Naive thymus-derived CD8-positive, alpha-beta T cell (primary cell): ENCODE results near the gene ZNF593OS. TPM values are rescaled to one million over a fixed set of nuclear protein-coding genes. Genes with fewer than 3 reads are reported as not detected.
A peak's percentile ranks its signal among the peaks of the same experiment; 100 is the strongest.

Experiments used
- ATAC-seq, 2 donors: fragments of 150-1000 bp; cut with Tn5 transposase in 1 of 2; sonication (Bioruptor Pico), chemical (Tn5 transposase) in 1 of 2; 1 replicate in 1 of 2; 2 replicates in 1 of 2; pipeline ENCODE4 v1.10.0; 2021; ENCODE audit warnings: mild to moderate bottlenecking in 2 of 2, moderate library complexity in 2 of 2
- POLR2A ChIA-PET: fragments of 350-600 bp; sonication (Branson Sonifier 250); formaldehyde crosslinking; loops from one replicate; lab custom pipeline; 2021; ENCODE audit warnings: antibody characterized with exemption; lab: Charles Lee
- DNase-seq, 10 donors: peaks; one replicate each; pipeline versions ENCODE4 v3.0.0 to v3.0.0-alpha.2; 2020 to 2022
- H3K27ac Mint-ChIP-seq, 10 donors: one replicate each; pipeline ENCODE4 v1.8.0; 2020 to 2022; ENCODE audit warnings: mild to moderate bottlenecking in 10 of 10, mixed read lengths in 10 of 10, moderate library complexity in 4 of 10, inconsistent platforms in 1 of 10
- H3K27me3 Mint-ChIP-seq, 5 donors: one replicate each; pipeline ENCODE4 v1.8.0; 2021 to 2022; ENCODE audit warnings: mixed read lengths in 5 of 5
- H3K36me3 Mint-ChIP-seq, 3 donors: one replicate each; pipeline ENCODE4 v1.8.0; 2020 to 2022; ENCODE audit warnings: mixed read lengths in 3 of 3, mild to moderate bottlenecking in 2 of 3, inconsistent platforms in 1 of 3
- H3K4me1 Mint-ChIP-seq, 4 donors: one replicate each; pipeline ENCODE4 v1.8.0; 2021 to 2022; ENCODE audit warnings: mixed read lengths in 4 of 4
- H3K4me3 Mint-ChIP-seq, 10 donors: one replicate each; pipeline ENCODE4 v1.8.0; 2020 to 2022; ENCODE audit warnings: mild to moderate bottlenecking in 10 of 10, mixed read lengths in 10 of 10, moderate library complexity in 6 of 10, inconsistent platforms in 1 of 10
- H3K9me3 Mint-ChIP-seq, 9 donors: one replicate each; pipeline ENCODE4 v1.8.0; 2020 to 2022; ENCODE audit warnings: mixed read lengths in 9 of 9, mild to moderate bottlenecking in 3 of 9, inconsistent platforms in 1 of 9, moderate library complexity in 1 of 9
- polyA plus RNA-seq, 3 donors: library from polyadenylated mRNA; unstranded; fragments of 300-500 nt; fragmentation: Illumina TruSeq; gene quantifications; one replicate each; pipeline ENCODE4 v1.2.3, GENCODE V29; 2021
- total RNA-seq, 8 experiments: library from RNA in 2 of 8; stranded (reverse) in 2 of 8; gene quantifications; one replicate each; pipeline ENCODE4 v1.2.3 and lab custom pipeline; 2021 to 2026

ZNF593OS gene
- total RNA-seq (not detected), polyA plus RNA-seq (1 to 10 TPM in 1 of 3 donors, under 1 TPM in 2; 0.25 to 2.1 (median 0.51) TPM), total RNA-seq (lab: John Stamatoyannopoulos, UW) (0 to 0.08 (median 0) reads per million in 6 experiments)

DNA sequence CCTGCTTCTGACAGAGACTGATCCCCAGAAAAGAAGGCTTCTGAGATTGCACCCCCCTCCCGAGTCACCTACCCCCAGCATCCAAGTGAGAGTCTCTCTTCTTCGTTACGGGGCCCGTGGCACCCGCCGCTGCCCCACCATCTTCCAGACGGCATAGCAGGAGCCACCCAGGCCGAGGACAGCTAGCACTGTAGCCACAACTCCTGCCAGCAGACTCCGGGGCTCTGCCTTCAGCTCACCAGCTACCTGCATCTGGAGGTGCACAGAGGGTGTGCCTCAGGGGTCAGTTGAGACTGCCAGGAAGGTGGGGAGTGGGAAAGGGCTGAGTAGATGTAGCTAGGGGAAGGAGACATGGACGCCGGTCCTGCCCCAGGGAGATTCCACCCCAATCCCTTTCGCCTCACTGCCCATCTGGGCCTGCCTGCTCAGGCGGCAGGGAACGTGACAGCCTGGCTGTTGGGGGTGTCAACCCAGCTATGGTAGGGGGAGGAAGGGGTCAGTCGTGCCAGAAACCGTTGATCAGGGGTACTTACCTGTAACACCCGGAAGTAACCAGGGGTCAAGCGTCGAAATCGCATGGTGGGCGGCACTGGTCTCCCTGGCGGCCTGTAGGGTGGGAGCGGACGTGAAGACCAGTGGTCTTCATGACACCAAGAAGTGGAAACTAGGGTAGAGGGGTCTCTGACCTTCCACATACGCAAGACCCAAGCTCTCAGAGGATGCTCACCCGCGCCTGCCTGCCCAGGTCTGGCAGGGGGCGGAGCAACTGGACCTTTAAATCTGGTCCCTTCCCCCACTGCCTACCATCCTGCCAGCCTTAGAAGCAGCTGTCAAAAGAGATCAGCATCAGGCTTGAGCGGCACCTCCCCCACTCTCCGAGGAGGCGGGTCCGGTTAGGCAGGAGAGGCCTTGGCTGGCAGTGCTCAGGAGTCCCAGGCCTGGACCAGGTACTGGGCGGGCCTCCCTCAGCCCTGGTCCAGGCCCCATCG is at the start of gene ZNF593OS:
ZNF593OS (minus strand) TSS at position 749 of the 989 bp plus-strand sequence; CDS start at position 578, 171 bp downstream.
- Mint-ChIP-seq H3K27ac (peak within 1 kb of the TSS in 7 of 10 donors; percentile 16 to 91 (median 50)), H3K4me1 (peaks cover 6 to 15% (median 12%) of the 10 kb centered on the region in 4 donors), H3K36me3 (peaks cover 0 to 3% (median 0%) of the 10 kb centered on the region in 3 donors), H3K27me3 (no peaks in the 10 kb centered on the region), H3K9me3 (no peaks in the 10 kb centered on the region), H3K4me3 (peak within 1 kb of the TSS; percentile 81 to 91 (median 87))
- ATAC-seq (no peak), DNase-seq (no peak)
- POLR2A ChIA-PET, result interaction anchor here (1.2 kb wide), 1 partner anchor 62 kb away, joined by 4 read pairs; no protein-coding TSS in a partner anchor

- ATAC-seq, result no peak
- Mint-ChIP-seq H3K36me3 (no peaks in the 10 kb centered on the region), H3K9me3 (no peaks in the 10 kb centered on the region), H3K27me3 (peaks cover 2 to 13% (median 9%) of the 10 kb centered on the region in 5 donors), H3K27ac (peak overlapping the region in 1 of 10 donors; percentile 44), H3K4me3 (no peak overlapping the region), H3K4me1 (peaks cover 6 to 15% (median 11%) of the 10 kb centered on the region in 4 donors)
- no peak for DNase-seq
- POLR2A ChIA-PET, result no interaction called here
Measured at GRCh38 chr1:26221094-26221493, 49.5 kb upstream of the ZNF593OS start.

DNA sequence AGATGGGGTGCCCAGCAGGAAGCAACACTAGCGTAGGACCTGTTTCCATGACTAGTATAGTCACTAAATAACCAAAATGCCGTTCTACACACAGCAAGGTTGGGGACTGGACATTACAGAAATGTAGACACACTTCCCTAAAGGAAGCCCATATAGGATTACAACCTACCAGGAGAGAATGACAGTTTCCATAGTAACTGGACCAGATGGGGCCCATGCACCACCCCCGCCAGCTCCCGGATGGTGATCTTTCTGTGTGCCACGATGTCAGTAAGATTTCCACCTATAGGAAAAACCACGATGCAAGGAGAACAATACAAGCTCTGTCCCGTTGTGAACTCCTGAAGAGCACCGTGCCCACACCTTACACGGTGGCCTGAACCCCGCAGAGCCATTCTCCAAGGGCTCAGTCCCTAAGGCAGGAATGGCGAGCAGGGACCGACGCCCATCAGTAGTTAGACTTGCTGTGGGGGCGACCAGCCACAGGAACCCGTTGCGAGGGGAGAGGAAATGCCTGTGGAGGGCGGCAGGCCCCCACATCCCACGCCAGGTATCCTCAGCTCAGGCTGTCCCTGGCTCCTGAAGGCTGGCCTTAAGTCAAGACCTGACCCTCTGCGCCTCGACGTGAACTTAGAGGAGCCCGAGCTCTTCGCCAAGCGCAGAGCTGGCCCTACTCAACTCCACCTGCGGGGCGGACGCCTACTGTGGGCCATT is 48.7 kb upstream of the ZNF593OS start:
- Mint-ChIP-seq H3K27me3 (peaks cover 0 to 7% (median 1%) of the 10 kb centered on the region in 5 donors), H3K27ac (no peak overlapping the region), H3K4me1 (peaks cover 0 to 8% (median 3%) of the 10 kb centered on the region in 4 donors), H3K36me3 (no peaks in the 10 kb centered on the region), H3K9me3 (no peaks in the 10 kb centered on the region), H3K4me3 (no peak overlapping the region)
- POLR2A ChIA-PET, result no interaction called here
- DNase-seq (no peak), ATAC-seq (no peak)

DNA sequence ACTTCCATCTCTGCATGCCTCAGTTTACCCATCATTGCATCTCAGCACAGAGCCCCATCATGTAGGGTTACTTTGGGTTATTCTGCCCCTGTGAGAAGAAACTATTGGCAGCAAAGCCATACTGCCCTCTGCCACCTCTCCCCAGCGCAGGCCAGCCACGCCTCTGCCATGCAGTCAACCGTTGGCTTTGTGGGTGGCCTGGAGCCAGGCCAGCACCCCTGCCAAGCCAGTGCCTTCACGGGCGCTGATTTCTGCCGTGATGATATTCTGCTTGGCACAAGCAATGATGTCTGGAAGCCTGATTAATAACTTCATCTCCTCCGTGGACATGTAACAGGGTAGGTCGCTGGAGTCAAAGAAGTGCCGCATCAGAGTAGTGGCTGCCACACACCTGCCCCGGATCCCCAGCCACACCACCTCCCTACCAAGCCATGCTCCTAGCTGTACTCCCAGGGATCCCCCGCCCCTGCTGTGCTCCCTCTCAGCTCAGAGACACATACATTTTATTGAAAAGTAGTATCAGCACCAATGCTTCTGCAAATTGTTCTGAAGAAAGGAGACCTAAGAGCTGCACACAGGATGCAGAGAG is 47.4 kb upstream of the ZNF593OS start:
- H3K4me3 Mint-ChIP-seq, result no peak overlapping the region
- no peak overlapping the region for H3K27ac Mint-ChIP-seq
- no peak for DNase-seq
- no peak for ATAC-seq
- H3K9me3 Mint-ChIP-seq, result no peaks in the 10 kb centered on the region
- peaks cover 0 to 7% (median 0%) of the 10 kb centered on the region in 5 donors for H3K27me3 Mint-ChIP-seq
- no peaks in the 10 kb centered on the region for H3K4me1 Mint-ChIP-seq
- H3K36me3 Mint-ChIP-seq, result no peaks in the 10 kb centered on the region
- POLR2A ChIA-PET, result no interaction called here

GRCh38 chr1:26215246-26215645 is 43.6 kb upstream of the ZNF593OS start:
- Mint-ChIP-seq H3K4me1 (no peaks in the 10 kb centered on the region), H3K27ac (no peak overlapping the region), H3K4me3 (no peak overlapping the region), H3K36me3 (no peaks in the 10 kb centered on the region), H3K9me3 (no peaks in the 10 kb centered on the region), H3K27me3 (peaks cover 0 to 4% (median 0%) of the 10 kb centered on the region in 5 donors)
- ATAC-seq (no peak), DNase-seq (no peak)
- POLR2A ChIA-PET, result no interaction called here

- no peak for DNase-seq
- H3K9me3 Mint-ChIP-seq, result no peaks in the 10 kb centered on the region
- no peak overlapping the region for H3K27ac Mint-ChIP-seq
- H3K4me1 Mint-ChIP-seq, result no peaks in the 10 kb centered on the region
- H3K36me3 Mint-ChIP-seq, result no peaks in the 10 kb centered on the region
- H3K27me3 Mint-ChIP-seq, result no peaks in the 10 kb centered on the region
- no peak for ATAC-seq
- no peak overlapping the region for H3K4me3 Mint-ChIP-seq
- POLR2A ChIA-PET, result interaction anchor here (0.6 to 0.8 kb wide), 4 partner anchors 19 to 782 kb away, joined by 3 to 5 read pairs (median 3); no protein-coding TSS in a partner anchor
Measured at GRCh38 chr1:26213335-26213905, 41.8 kb upstream of the ZNF593OS start.

- no peaks in the 10 kb centered on the region for H3K27me3 Mint-ChIP-seq
- no peaks in the 10 kb centered on the region for H3K9me3 Mint-ChIP-seq
- DNase-seq (no peak), ATAC-seq (no peak)
- no peak overlapping the region for H3K4me3 Mint-ChIP-seq
- H3K36me3 Mint-ChIP-seq, result no peaks in the 10 kb centered on the region
- POLR2A ChIA-PET, result interaction anchor here (0.6 to 0.8 kb wide), 2 partner anchors 20 to 21 kb away, joined by 3 to 5 read pairs; no protein-coding TSS in a partner anchor
- H3K4me1 Mint-ChIP-seq, result no peaks in the 10 kb centered on the region
- H3K27ac Mint-ChIP-seq, result no peak overlapping the region
Measured at GRCh38 chr1:26212726-26213125, 41.1 kb upstream of the ZNF593OS start.

- H3K4me3 Mint-ChIP-seq, result no peak overlapping the region
- no peak for ATAC-seq
- no peaks in the 10 kb centered on the region for H3K36me3 Mint-ChIP-seq
- H3K9me3 Mint-ChIP-seq, result no peaks in the 10 kb centered on the region
- DNase-seq, result no peak
- no peak overlapping the region for H3K27ac Mint-ChIP-seq
- H3K27me3 Mint-ChIP-seq, result no peaks in the 10 kb centered on the region
- no peaks in the 10 kb centered on the region for H3K4me1 Mint-ChIP-seq
- POLR2A ChIA-PET, result no interaction called here
Measured at GRCh38 chr1:26210147-26210870, 38.7 kb upstream of the ZNF593OS start.

DNA sequence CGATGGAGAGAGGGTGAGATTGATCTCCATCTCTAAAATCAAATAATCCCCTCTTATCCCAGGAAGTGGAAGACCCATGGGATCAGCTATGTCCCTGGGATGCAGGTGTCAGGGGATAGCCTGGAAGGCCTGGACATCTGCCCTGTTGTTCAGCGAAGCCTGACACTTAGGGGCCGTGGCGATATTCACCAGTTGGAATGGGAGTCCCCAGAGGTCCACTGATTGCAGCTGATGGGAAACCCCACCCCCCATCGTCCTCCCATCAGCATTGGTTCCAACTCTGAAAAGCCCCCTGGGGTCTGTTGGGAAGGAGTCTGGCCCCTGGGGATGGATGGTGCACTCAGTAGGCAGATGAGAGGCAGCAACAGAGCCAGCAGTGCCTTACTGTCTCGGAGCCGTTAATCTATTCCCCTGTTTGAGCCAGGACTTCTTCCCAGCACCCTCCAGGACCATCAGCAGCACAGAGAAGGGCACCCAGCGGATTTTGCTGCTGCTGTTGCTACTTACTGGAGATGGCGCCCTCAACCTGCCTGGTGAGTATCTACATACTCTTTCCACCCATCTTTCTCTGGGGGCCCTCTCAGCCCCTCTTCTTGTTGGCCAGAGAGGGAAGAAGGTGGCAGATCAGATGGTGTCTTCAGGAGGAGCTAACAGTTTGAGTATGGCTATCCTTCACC is 32.1 kb upstream of the ZNF593OS start:
- Mint-ChIP-seq H3K27ac (peak overlapping the region in 2 of 10 donors; percentile 84), H3K4me3 (no peak overlapping the region), H3K9me3 (no peaks in the 10 kb centered on the region), H3K4me1 (peaks cover 3 to 30% (median 25%) of the 10 kb centered on the region in 4 donors), H3K27me3 (peaks cover 0 to 2% (median 0%) of the 10 kb centered on the region in 5 donors), H3K36me3 (no peaks in the 10 kb centered on the region)
- DNase-seq (no peak), ATAC-seq (no peak)
- POLR2A ChIA-PET, result interaction anchor here (1.2 to 1.4 kb wide), 2 partner anchors 30 to 34 kb away, joined by 3 read pairs; partner anchors contain the start of genes CEP85 and ZNF593

DNA sequence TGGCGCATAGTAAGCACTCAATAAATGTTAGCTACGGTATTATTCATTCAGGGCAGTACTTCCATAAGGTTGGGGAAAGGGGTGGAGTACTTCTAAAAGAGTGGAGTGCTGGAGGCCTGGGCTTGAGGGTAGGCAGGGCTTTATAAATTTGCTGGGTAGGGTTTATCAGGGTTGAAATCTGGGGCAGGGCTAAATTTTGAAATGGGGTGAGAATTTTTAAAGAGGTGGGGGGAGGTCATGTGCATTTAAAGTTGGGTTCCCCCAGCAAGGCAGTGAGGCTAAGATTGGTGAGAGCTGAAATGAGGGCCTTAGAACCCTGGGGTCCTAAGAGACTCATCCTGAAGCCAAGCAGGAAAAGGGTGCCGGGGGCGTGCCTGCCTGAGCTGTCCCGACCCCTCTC is 28.8 kb upstream of the ZNF593OS start:
- DNase-seq (no peak), ATAC-seq (no peak)
- H3K9me3 Mint-ChIP-seq, result no peaks in the 10 kb centered on the region
- H3K4me3 Mint-ChIP-seq, result peak overlapping the region in 2 of 10 donors; percentile 1 to 28
- H3K27me3 Mint-ChIP-seq, result peaks cover 0 to 2% (median 0%) of the 10 kb centered on the region in 5 donors
- peaks cover 3 to 30% (median 25%) of the 10 kb centered on the region in 4 donors for H3K4me1 Mint-ChIP-seq
- H3K27ac Mint-ChIP-seq, result peak overlapping the region in 4 of 10 donors; percentile 84 to 96 (median 84)
- POLR2A ChIA-PET, result interaction anchor here (0.9 kb wide), 1 partner anchor 17 kb away, joined by 3 read pairs; no protein-coding TSS in a partner anchor
- no peaks in the 10 kb centered on the region for H3K36me3 Mint-ChIP-seq

DNA sequence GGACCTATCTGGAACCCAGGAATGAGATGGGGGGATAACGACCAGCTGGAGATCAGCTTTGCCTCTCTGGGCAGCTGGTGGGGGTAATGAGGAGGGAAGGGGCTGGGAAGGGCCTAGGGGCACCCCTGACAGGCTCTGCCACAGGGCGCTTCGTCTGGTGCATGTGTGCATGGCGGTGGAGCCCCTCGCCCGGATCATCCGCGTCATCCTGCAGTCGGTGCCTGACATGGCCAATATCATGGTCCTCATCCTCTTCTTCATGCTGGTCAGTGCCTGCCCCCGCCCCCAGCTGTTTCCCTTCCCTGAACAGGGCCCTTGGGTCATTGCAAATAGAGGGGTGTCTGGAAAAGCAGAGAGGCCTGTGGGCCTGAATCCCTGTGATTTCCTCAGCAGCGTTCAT is 26.2 kb upstream of the ZNF593OS start:
- Mint-ChIP-seq H3K27me3 (peaks cover 0 to 1% (median 0%) of the 10 kb centered on the region in 5 donors), H3K4me1 (peaks cover 3 to 27% (median 21%) of the 10 kb centered on the region in 4 donors), H3K36me3 (no peaks in the 10 kb centered on the region), H3K9me3 (no peaks in the 10 kb centered on the region), H3K4me3 (peak overlapping the region in 1 of 10 donors; percentile 12), H3K27ac (no peak overlapping the region)
- DNase-seq (no peak), ATAC-seq (no peak)
- POLR2A ChIA-PET, result no interaction called here
